ENCODE results near the gene SUPV3L1.

DNA sequence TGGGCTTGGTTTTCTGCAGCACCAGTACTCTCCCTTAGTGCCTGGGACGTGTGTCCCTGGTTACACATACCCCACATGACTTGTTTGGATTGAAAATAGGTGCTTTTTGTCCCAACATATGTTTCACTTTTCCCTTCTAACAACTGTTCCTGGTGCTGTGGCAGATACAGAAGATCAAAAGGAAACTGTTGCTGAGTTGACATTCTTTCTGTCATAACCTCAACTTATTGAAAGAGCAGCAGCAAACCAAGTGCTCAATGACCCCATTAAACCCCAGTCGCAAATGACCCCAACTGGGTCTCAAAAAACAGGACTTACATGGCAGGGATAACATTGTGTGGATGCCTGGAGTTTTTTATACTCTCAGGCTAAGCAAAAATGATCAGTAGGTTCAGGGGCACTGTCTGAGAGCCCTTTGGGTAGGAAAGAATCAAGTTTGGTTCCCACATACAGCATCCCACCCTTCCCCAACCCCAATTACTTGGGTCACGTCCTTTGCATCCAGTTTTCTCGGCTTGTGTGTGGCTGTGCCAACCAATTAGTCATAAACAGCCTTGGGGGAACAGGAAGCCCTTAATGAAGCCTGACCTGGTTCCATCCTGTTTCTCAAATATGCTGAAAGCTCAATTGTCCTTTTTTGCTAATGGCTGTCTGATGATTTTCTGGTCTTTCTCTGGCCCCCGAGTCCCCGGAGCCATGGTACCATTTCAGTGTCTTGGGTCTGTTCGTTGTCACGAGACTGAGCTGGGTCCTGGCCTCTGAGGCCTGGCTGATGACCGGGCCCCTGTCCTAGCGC is 45.0 kb downstream of the SUPV3L1 start:
- TF ChIP-seq EZH2phosphoT487 (IDR thresholded peaks at IDR 0.05; ENCODE audit: borderline replicate concordance, low read length), result no peak
- TF ChIP-seq, protein P1, sequence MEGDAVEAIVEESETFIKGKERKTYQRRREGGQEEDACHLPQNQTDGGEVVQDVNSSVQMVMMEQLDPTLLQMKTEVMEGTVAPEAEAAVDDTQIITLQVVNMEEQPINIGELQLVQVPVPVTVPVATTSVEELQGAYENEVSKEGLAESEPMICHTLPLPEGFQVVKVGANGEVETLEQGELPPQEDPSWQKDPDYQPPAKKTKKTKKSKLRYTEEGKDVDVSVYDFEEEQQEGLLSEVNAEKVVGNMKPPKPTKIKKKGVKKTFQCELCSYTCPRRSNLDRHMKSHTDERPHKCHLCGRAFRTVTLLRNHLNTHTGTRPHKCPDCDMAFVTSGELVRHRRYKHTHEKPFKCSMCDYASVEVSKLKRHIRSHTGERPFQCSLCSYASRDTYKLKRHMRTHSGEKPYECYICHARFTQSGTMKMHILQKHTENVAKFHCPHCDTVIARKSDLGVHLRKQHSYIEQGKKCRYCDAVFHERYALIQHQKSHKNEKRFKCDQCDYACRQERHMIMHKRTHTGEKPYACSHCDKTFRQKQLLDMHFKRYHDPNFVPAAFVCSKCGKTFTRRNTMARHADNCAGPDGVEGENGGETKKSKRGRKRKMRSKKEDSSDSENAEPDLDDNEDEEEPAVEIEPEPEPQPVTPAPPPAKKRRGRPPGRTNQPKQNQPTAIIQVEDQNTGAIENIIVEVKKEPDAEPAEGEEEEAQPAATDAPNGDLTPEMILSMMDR (conservative IDR thresholded peaks at IDR 0.05; ENCODE audit: low read depth, low read length), result no peak
- TF ChIP-seq EZH2 (IDR thresholded peaks at IDR 0.05; ENCODE audit: low read length, unreplicated experiment), result no peak

All from PC-3 (cell line).